GM19239 (cell line): Measurements from ENCODE around the gene KIRREL3.

Experiments
- DNase-seq: peaks from one replicate; pipeline ENCODE4 v3.0.0; 2011; ENCODE audit warnings: low spot score; ENCODE audit not compliant: insufficient read length
- FAIRE-seq: peaks from 2 replicates; lab custom pipeline; 2011; peaks lifted over from hg19 to GRCh38; lab: Jason Lieb, UNC

KIRREL3 gene

DNA sequence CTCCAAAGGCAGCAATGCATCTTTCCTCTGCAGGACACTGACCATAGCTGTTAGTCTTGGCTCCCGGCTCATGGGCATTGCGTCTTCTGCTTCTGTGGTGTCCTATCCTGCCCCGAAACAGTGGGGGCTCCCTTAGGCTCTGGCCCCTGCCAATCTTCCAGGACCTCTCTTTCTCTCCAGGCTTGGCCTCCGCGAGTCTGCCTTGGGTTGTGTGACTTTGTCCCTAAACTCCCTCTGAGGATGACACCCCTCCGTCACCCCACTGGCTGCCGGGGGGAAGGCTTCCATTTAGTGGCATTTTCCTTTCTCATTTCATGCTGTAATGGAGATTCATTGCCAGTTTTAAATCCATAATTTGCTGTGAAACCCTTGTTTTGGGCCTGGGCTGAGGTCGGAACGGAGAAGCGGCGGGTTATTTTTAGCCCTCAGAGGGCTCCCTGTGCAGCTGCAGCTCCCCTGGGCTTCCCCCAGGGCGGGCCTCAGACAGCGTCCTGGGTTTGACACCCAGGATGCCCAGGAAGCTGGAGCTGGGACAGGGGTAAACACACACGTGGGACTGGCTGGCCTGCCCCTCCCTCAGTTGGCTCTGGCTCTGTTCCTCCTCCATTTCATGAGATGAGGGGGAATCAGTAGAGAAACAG is 489.0 kb downstream of the KIRREL3 start:
- DNase-seq (no peak), FAIRE-seq (no peak)

DNA sequence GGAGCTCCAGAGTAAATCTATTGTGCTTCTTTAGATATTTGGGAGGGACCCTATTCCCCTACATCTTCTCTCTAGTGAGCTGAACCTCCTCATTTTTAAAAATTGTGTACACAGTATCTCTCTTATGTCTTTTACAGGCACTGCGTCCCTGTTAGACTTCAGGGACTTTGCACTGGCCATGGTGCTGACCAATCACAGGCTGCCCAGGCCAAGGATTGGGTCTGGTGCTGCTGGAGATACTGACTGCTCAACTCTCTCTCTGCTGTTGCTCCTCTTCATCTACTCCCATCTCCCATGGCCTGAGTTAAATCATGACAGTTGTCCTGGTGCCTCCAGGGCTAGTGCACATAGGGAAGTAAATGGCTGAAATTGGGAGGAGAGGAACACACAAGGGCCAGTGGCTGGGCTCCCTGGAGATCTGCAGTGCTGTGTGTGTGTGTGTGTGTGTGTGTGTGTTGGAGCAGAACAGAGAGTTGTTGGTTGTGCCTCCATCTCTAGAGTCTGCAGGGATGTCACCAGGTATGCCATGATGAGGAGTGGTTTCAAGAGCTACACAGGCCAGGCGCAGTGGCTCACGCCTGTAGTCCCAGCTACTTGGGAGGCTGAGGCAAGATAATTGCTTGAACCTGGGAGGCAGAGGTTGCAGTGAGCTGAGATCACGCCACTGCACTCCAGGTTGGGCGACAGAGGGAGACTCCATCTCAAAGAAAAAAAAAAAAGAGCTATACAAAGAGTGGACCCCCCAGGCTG is 489.8 kb downstream of the KIRREL3 start:
- FAIRE-seq, result no peak
- DNase-seq, result no peak

DNA sequence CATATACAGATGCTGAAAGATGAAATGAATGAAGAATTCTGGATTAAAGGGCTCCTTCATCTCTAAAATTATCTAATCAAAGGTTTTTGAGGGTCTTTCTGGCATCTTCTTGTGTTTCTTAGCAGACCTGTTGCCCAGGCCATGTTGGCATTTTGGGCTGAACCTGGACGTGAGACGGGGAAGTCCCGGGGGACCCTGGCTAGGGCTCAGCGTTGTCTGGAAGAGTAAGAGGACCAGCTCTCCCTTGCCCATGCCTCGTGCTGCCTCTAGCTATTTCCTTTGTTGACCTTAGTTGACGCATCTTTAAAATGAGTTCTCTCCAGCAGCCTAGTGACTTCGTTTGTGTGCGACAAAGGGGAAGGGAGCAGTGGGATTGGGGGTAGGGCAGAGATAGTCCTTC is 492.9 kb downstream of the KIRREL3 start:
- DNase-seq (no peak), FAIRE-seq (no peak)

DNA sequence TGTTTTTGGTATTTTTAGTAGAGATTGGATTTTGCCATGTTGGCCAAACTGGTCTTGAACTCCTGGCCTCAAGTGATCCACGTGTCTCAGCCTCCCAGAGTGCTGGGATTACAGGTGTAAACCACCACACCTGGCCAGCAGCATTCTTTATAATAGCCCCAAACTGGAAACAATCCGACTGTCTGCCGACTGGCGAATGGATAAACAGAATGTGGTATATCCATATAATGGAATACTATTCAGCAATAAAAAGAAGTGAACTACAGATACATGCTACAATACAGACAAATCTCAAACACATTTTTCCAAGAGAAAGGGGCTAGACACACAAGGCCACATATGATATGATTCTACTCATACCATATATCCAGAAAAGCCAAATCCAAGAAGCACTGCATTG is 493.8 kb downstream of the KIRREL3 start:
- no peak for DNase-seq
- FAIRE-seq, result no peak

DNA sequence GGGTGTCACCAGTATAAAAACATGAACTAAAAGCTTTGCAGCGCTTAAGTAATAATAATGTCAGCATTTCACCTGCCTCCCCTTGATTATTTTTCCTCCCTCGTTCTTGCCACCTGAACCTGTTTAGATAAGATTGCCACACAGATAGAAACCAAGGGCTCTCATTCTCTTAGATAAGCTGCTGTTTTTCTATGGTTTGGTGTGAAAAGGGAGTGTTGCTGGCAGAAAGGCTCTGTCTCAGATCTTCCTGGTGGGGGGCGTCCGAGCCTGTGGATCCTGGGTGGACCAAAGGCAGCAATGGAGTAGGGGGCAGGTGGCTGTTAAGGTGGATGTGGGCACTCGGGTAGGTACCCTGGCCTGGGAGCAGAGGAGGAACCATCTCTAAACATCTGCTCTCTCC is 497.6 kb downstream of the KIRREL3 start:
- FAIRE-seq (no peak), DNase-seq (no peak)

DNA sequence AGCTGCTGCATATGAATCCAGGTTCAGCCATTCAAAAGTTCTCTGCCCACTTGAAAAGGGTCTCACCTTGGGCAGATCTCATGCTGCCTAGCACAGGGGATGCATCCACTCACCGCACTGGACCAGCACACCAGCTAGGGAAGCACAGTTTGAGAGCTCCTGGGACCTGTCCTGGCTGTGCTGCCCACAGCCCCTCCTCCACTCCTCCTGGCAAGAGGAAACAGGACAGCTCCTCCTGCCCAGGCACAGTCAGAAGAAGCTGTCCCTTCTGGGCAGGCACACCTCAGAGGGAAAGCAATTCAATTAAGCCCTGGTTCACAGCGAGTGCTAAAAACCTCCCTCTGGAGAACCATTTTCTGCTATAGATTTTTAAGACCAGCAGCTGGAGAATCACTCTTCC is 498.4 kb downstream of the KIRREL3 start:
- FAIRE-seq (no peak), DNase-seq (no peak)

DNA sequence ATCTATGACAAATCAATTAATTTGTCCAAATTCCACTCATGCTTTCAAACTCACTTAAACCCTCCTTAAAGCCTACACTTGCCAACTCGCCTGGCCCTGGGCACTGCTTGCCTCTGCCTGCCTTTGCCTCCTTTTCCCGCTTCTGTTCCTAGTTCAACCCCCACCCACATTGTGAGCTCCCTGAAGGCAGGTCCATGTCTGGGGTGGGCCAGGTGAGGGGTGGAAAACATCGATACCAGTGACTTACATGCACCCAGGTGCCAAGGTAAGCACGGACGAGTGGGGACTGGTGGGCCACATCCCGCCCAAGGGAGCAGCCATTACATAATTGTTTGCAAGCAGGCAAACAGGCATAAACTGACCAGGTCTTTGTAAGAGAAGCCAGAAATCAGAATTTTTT is 498.9 kb downstream of the KIRREL3 start:
- DNase-seq (no peak), FAIRE-seq (no peak)

DNA sequence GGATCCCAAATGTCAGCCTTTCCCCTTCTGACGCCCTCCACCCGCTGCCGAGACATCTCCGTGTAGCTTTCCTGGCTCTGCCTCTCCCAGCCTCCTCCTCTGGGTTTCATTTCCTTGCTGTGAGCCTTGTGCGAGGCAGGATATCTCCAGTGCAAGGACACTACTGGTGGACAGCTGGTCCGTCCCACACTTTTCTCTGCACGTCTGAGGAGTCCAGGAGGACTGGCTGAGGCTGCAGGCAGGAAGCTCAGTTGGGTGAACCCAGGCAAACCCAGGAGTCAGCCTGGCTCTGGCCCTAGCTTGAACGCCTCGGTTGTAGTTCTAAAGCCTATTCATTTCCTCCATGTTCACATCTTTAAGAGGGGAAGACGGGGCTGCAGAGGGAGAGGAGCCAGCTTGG is 499.6 kb downstream of the KIRREL3 start:
- DNase-seq, result no peak
- FAIRE-seq, result no peak

GRCh38 chr11:126499131-126499752 is 501.3 kb downstream of the KIRREL3 start:
- DNase-seq (no peak), FAIRE-seq (no peak)

- FAIRE-seq (no peak), DNase-seq (no peak)
Measured at GRCh38 chr11:126498281-126498680, 502.3 kb downstream of the KIRREL3 start.

- no peak for FAIRE-seq
- DNase-seq, result no peak
Measured at GRCh38 chr11:126497581-126498122, 502.9 kb downstream of the KIRREL3 start.

DNA sequence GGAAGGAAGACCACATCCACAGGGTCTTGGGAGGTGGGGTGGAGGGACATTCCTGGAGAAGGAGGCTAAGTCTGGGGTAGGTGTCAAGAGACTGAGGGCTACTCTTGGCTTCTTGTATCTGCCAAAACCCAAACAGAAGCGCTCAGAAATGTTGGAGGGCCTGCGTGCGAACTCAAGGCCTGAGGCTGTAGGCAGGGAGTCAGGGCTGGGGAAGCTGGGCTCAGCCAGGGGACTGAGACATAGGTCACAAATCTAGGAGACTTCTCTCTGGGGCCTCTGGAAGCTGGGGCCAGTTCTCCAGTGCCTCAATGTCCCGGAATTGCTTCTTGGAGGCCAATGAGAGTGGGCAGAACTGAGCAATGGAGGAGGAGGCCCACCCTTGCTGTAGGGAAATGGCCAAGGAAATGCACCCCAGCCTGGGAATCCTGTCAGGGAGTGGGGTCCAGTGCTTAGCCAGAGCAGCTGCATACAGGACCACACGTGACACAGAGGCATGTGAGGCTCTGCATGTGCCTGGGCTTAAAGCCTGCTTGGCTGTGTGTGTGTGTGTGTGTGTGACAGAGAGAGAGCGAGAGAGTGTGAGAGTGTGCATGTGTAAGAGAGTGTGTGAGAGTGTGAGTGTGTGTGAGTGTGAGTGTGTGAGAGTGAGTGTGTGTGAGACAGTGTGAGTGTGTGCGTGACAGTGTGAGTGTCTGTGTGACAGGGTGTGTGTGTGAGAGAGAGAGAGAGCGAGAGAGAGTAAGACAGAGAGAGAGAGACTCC is 503.8 kb downstream of the KIRREL3 start:
- DNase-seq, result no peak
- no peak for FAIRE-seq

DNA sequence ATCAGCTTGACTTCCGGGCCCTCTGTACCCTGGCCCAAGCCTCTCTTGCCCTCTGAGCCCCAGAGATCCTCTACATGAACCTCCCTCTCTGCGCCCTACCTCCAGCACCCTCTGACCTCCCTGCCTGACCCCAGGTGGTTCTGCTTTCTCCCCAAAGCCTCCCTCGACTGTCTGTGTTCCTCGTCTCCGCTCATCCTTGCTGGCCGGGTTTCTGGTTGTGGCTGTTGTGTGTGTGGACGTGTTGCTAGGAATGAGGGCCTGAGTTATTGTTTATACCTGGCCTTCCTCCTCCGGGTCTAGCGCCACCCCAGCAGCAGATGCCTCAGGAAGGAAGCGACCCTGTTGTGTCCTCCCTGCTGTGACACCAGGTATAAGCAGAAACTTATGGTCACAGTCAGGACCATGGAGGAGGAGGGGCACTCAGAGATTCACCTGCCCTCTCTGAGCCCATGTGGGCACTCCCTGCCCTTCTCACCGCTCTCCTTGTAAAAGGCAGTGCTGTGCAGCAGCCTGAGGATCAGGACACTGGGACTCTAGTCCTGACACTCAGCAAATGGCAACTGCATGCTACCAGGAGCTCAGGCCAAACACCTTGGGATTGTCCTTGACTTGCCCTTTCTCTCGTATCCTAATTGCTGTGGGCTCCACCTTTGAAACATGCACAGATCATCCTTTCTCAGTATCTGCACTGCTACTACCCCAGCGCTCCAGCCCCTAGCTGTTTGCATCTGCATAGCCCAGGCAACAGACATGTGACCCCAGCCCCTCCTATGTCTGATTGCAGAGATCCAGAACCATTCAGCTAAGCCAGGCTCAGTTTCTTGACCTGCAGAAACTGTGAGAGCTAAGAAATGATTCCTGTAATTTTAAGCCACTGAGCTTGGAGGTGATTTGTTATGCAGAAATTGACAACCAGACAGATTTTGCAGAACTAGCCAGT is 505.0 kb downstream of the KIRREL3 start:
- FAIRE-seq, result no peak
- DNase-seq, result no peak

DNA sequence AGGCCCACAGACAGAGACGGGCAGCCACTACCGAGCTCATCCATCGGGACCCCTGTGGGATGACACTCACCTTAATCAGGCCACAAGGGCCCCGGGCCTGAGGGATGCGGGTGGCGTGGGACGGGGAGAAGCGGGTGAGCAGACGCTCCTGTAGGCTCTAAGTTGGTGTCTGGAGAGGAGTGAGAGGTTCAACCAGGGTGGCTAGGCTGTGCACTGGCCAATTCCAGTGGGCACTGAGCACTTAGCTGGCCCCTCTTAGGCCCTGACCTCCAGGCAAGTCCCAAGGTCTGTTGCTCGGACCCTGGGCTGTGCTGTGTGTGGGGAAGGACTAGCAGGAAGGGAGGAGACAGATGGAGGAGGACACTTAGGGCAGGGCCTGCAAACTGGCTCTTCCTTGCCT is 505.7 kb downstream of the KIRREL3 start:
- FAIRE-seq, result no peak

DNA sequence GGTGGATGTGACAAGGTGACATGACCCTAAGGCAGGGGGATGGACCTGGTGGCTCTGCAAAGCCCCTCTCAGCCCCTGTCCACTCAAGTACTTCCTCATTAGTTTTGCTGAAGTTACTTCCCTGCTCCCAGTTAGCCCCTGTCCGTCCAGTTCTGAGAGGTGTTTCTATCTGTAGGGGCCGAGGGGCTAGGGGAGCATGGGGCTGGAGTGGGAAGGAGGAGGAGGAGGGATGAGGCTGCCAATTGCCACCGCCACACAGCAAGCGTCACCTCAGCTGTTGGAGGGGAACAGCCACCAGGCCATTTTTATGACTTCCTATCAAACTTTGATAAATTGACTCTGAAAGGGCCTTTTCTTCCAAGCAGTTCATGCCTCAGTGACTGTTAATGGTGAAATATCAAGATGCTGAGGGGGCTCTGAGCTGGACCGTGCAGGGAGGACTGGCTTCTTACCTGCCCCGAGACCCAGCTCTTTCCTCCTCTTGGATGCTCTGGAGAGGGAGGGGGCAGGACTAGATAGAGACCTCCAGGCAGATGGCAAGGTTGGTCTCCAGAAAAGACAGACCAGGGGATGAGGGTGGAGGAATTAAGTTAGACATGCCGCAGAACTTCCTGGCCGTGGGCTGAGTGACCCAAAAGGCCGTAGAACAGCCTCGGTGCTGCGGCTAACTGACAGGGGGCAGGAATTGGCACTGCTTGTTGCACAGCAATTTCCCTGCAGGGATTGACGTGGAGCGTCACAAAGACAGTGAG is 508.1 kb downstream of the KIRREL3 start:
- no peak for DNase-seq
- no peak for FAIRE-seq

More for the DNA sequence above, 505.7 kb downstream of the KIRREL3 start:
- no peak for DNase-seq

GRCh38 chr11:126491092-126491491 is 509.5 kb downstream of the KIRREL3 start:
- no peak for FAIRE-seq
- no peak for DNase-seq

GRCh38 chr11:126489836-126490660 is 510.5 kb downstream of the KIRREL3 start:
- no peak for FAIRE-seq

More at GRCh38 chr11:126489836-126490660, 510.5 kb downstream of the KIRREL3 start:
- no peak for DNase-seq
